NCI-H2227 (cell line): ENCODE measurements around the gene NFIX.
A peak's percentile ranks its signal among the peaks of the same experiment; 100 is the strongest.

Source experiments
- DNase-seq: peaks from one replicate; lab custom pipeline; 2025; ENCODE audit not compliant: unreplicated experiment; lab: John Stamatoyannopoulos, UW

The NFIX gene

GRCh38 chr19:13007292-13008045, 12.2 kb downstream of the NFIX start:
- no peak for DNase-seq

GRCh38 chr19:13008926-13009787, 13.9 kb downstream of the NFIX start:
- no peak for DNase-seq

GRCh38 chr19:13010038-13010991, 15.0 kb downstream of the NFIX start:
- no peak for DNase-seq

GRCh38 chr19:13010992-13011652, 15.8 kb downstream of the NFIX start:
- no peak for DNase-seq

- DNase-seq = no peak
Observed at GRCh38 chr19:13011653-13012389, 16.5 kb downstream of the NFIX start.

- DNase-seq = no peak
Observed at GRCh38 chr19:13012390-13012689, 17.1 kb downstream of the NFIX start.

GRCh38 chr19:13012690-13013608, 17.7 kb downstream of the NFIX start:
- no peak for DNase-seq

GRCh38 chr19:13013649-13014048, 18.4 kb downstream of the NFIX start:
- DNase-seq = no peak

GRCh38 chr19:13014101-13014920, 19.0 kb downstream of the NFIX start:
- DNase-seq = no peak

- no peak for DNase-seq
Observed at GRCh38 chr19:13014921-13015280, 19.6 kb downstream of the NFIX start.

GRCh38 chr19:13015361-13016223, 20.3 kb downstream of the NFIX start:
- DNase-seq = peak; percentile 20

GRCh38 chr19:13016245-13016627, 21.0 kb downstream of the NFIX start:
- no peak for DNase-seq

- DNase-seq = no peak
Observed at GRCh38 chr19:13016628-13017305, 21.5 kb downstream of the NFIX start.

GRCh38 chr19:13017306-13018034, 22.2 kb downstream of the NFIX start:
- no peak for DNase-seq

GRCh38 chr19:13018035-13018914, 23.0 kb downstream of the NFIX start:
- DNase-seq = no peak
